PC-3 (cell line): ENCODE results near the gene MAP1B. TPM values are rescaled to one million over a fixed set of nuclear protein-coding genes. Genes with fewer than 3 reads are reported as not detected.

Source experiments
- ATAC-seq: fragments of 200-7000 bp; cut with Tn5 transposase; 2 replicates; pipeline ENCODE4 v1.9.1; 2020; ENCODE audit warnings: mild to moderate bottlenecking, moderate library complexity
- BruUV-seq: library from RNA; stranded (reverse); fragments of 400-500 nt; replicated peaks from 2 replicates; lab custom pipeline; 2021; lab: Mats Ljungman, UMichigan
- CTCF ChIA-PET: fragments of 300-600 bp; sonication (Branson Sonifier 250); formaldehyde crosslinking; loops from one replicate; lab custom pipeline; 2022; ENCODE audit warnings: antibody characterized with exemption; lab: Charles Lee
- POLR2A ChIA-PET: fragments of 300-600 bp; sonication (Branson Sonifier 250); formaldehyde crosslinking; loops from one replicate; lab custom pipeline; 2022; ENCODE audit warnings: antibody characterized with exemption; ENCODE audit not compliant: unreplicated experiment; lab: Charles Lee
- DNase-seq: peaks from one replicate; pipeline ENCODE4 v3.0.0-alpha.2; 2015
- H2AFZ ChIP-seq: fragments of 300-600 bp; sonication (generic); 2 replicates; pipeline ENCODE4 v1.6.0; 2016; ENCODE audit warnings: antibody characterized with exemption, low read length
- H3F3A ChIP-seq: fragments of 300-600 bp; sonication (generic); one replicate; pipeline ENCODE4 v1.6.0; 2017; ENCODE audit warnings: antibody characterized with exemption, low read length, control low read depth, mild to moderate bottlenecking; ENCODE audit not compliant: unreplicated experiment
- H3K27ac ChIP-seq: fragments of 300-600 bp; sonication (generic); 2 replicates; pipeline ENCODE4 v1.5.1; 2016; ENCODE audit warnings: mild to moderate bottlenecking, low read length
- H3K27me3 ChIP-seq: fragments of 300-600 bp; sonication (generic); 2 replicates; pipeline ENCODE4 v1.6.1; 2016; ENCODE audit warnings: low read length, mixed read lengths
- H3K36me3 ChIP-seq: fragments of 300-600 bp; sonication (generic); 2 replicates; pipeline ENCODE4 v1.6.1; 2016; ENCODE audit warnings: low read depth, mixed run types, low read length, mixed read lengths
- H3K4me1 ChIP-seq: fragments of 300-600 bp; sonication (generic); 2 replicates; pipeline ENCODE4 v1.5.1; 2016; ENCODE audit warnings: low read length; ENCODE audit not compliant: insufficient read depth
- H3K4me2 ChIP-seq: fragments of 300-600 bp; sonication (generic); 2 replicates; pipeline ENCODE4 v1.6.0; 2016; ENCODE audit warnings: low read length
- H3K4me3 ChIP-seq: fragments of 300-600 bp; sonication (generic); 2 replicates; pipeline ENCODE4 v1.5.1; 2016; ENCODE audit warnings: mild to moderate bottlenecking, low read length, mixed read lengths
- H3K79me2 ChIP-seq: fragments of 300-600 bp; sonication (generic); 2 replicates; pipeline ENCODE4 v1.6.1; 2017; ENCODE audit warnings: low read length, mixed read lengths
- H3K9ac ChIP-seq: fragments of 300-600 bp; sonication (generic); 2 replicates; pipeline ENCODE4 v1.6.0; 2016; ENCODE audit warnings: mild to moderate bottlenecking, low read length
- H3K9me2 ChIP-seq: fragments of 300-600 bp; sonication (generic); replicated peaks from 2 replicates; pipeline ENCODE4 v1.6.1; 2016; ENCODE audit warnings: mixed run types, low read length, mixed read lengths
- H3K9me3 ChIP-seq: fragments of 300-600 bp; sonication (generic); 2 replicates; pipeline ENCODE4 v1.6.1; 2016; ENCODE audit warnings: low read length, mixed read lengths
- H4K20me1 ChIP-seq: fragments of 300-600 bp; sonication (generic); 2 replicates; pipeline ENCODE4 v1.6.1; 2016; ENCODE audit warnings: low read length, mixed read lengths
- CTCF ChIP-seq: fragments of 300-600 bp; sonication (generic); conservative IDR thresholded peaks from 2 replicates; pipeline ENCODE4 v1.5.1; 2017; ENCODE audit warnings: antibody characterized with exemption, low read depth, mild to moderate bottlenecking, low read length
- EZH2 ChIP-seq: fragments of 300-600 bp; sonication (generic); IDR thresholded peaks from one replicate; pipeline ENCODE4 v1.6.1; 2017; ENCODE audit warnings: antibody characterized with exemption, mild to moderate bottlenecking, low read length; ENCODE audit not compliant: unreplicated experiment
- EZH2phosphoT487 ChIP-seq: fragments of 300-600 bp; sonication (generic); IDR thresholded peaks from 2 replicates; pipeline ENCODE4 v1.6.1; 2018; ENCODE audit warnings: mild to moderate bottlenecking, antibody characterized with exemption, low read length, borderline replicate concordance
- intact Hi-C: fragments of 100-400 bp; cut with micrococcal nuclease; formaldehyde crosslinking; loops from 2 replicates; pipeline ENCODE4 v1.9.0; 2023
- total RNA-seq: library from RNA; depleted of rRNA; stranded (reverse); fragments of >200 nt; gene quantifications from 2 replicates; pipeline ENCODE4 v1.2.3, GENCODE V29; 2014

The MAP1B gene
- total RNA-seq, 1 experiment from 2014 or later = 12.8 TPM

DNA sequence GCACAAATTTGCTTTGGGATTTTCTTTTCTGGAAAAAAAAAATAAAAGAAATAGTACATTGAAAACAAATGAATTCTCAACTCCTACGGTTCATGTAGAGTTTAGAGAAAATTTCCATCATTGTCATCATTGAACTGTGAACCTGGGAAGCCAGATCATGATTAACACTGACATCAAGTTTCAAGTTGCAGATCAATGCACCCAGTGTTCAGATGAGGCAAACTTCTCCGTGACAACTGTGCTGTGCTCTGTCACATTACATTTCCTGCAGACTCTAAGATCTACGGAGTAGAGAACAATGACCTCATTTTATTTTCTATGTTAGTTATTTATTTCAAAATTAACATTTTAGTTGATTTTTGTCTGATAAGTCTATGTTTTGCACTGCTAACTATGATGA lies 99.7 kb downstream of the MAP1B start:
- ATAC-seq (no peak), DNase-seq (no peak)
- H3K79me2 ChIP-seq = no peaks in the 10 kb centered on the region
- H3K4me3 ChIP-seq = no peak overlapping the region
- peaks cover 14% of the 10 kb centered on the region for H3K4me1 ChIP-seq
- no peak for TF ChIP-seq CTCF
- TF ChIP-seq EZH2 = no peak
- no peak for TF ChIP-seq EZH2phosphoT487
- H2AFZ ChIP-seq = no peak overlapping the region
- no peaks in the 10 kb centered on the region for H3K9me3 ChIP-seq
- ChIA-PET CTCF (no interaction called here), POLR2A (no interaction called here)
- no peak overlapping the region for H3K27ac ChIP-seq
- H3F3A ChIP-seq = no peaks in the 10 kb centered on the region
- no peak overlapping the region for H3K4me2 ChIP-seq
- no peaks in the 10 kb centered on the region for H3K9me2 ChIP-seq
- peaks cover 9% of the 10 kb centered on the region; the same call in 1 of the 2 replicates for H3K36me3 ChIP-seq
- no TSS peak for BruUV-seq
- intact Hi-C loops = no loop called here
- H4K20me1 ChIP-seq = no peaks in the 10 kb centered on the region
- no peaks in the 10 kb centered on the region for H3K27me3 ChIP-seq
- H3K9ac ChIP-seq = no peak overlapping the region

DNA sequence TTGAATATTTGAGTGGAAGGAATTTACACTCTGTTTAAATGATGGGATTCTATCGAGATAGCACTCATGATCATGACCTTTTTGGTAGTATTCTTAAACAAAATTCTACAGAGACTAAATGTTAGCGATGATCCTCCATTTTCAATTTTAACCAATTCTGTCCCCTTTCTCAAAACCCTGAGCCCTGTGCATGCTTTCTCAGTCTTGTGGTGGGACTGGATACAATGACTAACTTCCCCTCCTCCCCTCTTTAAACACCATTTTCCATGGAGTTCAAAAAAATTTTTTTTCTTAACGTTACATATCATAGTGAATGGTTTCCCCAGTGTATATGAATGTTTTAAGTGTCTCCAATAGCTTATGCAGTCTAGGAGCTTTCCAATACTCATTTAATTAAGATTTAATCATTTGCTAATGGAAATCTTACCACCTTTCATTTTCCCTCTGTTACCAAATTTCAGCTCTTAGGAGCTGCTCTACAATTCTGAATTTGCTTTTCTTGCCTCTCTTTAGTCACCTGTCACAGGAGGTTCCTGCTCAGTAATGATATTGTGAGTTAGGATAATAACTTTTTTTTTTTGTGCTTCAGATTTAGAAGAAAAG lies 101.2 kb downstream of the MAP1B start:
- BruUV-seq = TSS peak; percentile 9
- ATAC-seq (no peak), DNase-seq (no peak)
- Histone ChIP-seq H3K36me3 (peaks cover 8% of the 10 kb centered on the region; the same call in 1 of the 2 replicates), H2AFZ (no peak overlapping the region), H3K27me3 (no peaks in the 10 kb centered on the region), H3K4me3 (no peak overlapping the region), H3K9me3 (no peaks in the 10 kb centered on the region), H3K79me2 (no peaks in the 10 kb centered on the region), H3K4me1 (peaks cover 14% of the 10 kb centered on the region), H3F3A (no peaks in the 10 kb centered on the region), H3K4me2 (no peak overlapping the region), H3K9ac (no peak overlapping the region), H4K20me1 (no peaks in the 10 kb centered on the region), H3K27ac (no peak overlapping the region), H3K9me2 (no peaks in the 10 kb centered on the region)
- CTCF ChIA-PET = no interaction called here
- POLR2A ChIA-PET = interaction anchor here (0.6 kb wide), 1 partner anchor 391 kb away, joined by 4 read pairs; no protein-coding TSS in a partner anchor
- TF ChIP-seq CTCF (no peak), EZH2phosphoT487 (no peak), EZH2 (no peak)
- intact Hi-C loops = no loop called here
